ENCODE measurements around the gene ZBTB39.
A peak's percentile ranks its signal among the peaks of the same experiment; 100 is the strongest.
"Not testable (repeated sequence)": the region's sequence is repeated elsewhere in the genome, so short reads cannot be mapped to it uniquely, and the experiment has no call there.

The ZBTB39 gene

GRCh38 chr12:57031138-57031725 lies 24.9 kb upstream of the ZBTB39 start:
- DNase-seq: no peak

GRCh38 chr12:57029457-57029856 lies 23.1 kb upstream of the ZBTB39 start:
- DNase-seq: no peak

GRCh38 chr12:57027805-57028153 lies 21.4 kb upstream of the ZBTB39 start:
- no peak for DNase-seq

GRCh38 chr12:57027011-57027804 lies 20.9 kb upstream of the ZBTB39 start:
- DNase-seq: no peak

GRCh38 chr12:57025196-57025595 lies 18.9 kb upstream of the ZBTB39 start:
- DNase-seq: no peak

GRCh38 chr12:57022324-57022723 lies 16.0 kb upstream of the ZBTB39 start:
- not testable (repeated sequence) for DNase-seq

GRCh38 chr12:57019983-57020719 lies 13.8 kb upstream of the ZBTB39 start:
- no peak for DNase-seq

- no peak for DNase-seq
Observed at GRCh38 chr12:57018906-57019305, 12.6 kb upstream of the ZBTB39 start.

- DNase-seq: not testable (repeated sequence)
Observed at GRCh38 chr12:57018353-57018752, 12.0 kb upstream of the ZBTB39 start.

- no peak for DNase-seq
Observed at GRCh38 chr12:57016348-57016747, 10.0 kb upstream of the ZBTB39 start, which contains the start of gene TAC3. TSS of gene TAC3 (minus strand) at chr12:57016529. CDS start at chr12:57015797, 732 bp downstream.

GRCh38 chr12:57012600-57013465 lies 6.5 kb upstream of the ZBTB39 start:
- no peak for DNase-seq

GRCh38 chr12:57011438-57012424 lies 5.4 kb upstream of the ZBTB39 start:
- DNase-seq: no peak

- no peak for DNase-seq
Observed at GRCh38 chr12:57010627-57011247, 4.4 kb upstream of the ZBTB39 start.

GRCh38 chr12:57009949-57010626 lies 3.7 kb upstream of the ZBTB39 start:
- DNase-seq: no peak

- DNase-seq: peak; percentile 60
Observed at GRCh38 chr12:57008178-57008577, 1.8 kb upstream of the ZBTB39 start.

GRCh38 chr12:57006809-57007475 lies 596 bp upstream of the ZBTB39 start:
- DNase-seq: no peak

- no peak for DNase-seq
Observed at GRCh38 chr12:57004651-57005050, 1.7 kb downstream of the ZBTB39 start.

- DNase-seq: no peak
Observed at GRCh38 chr12:57003395-57003794, 3.0 kb downstream of the ZBTB39 start.

- DNase-seq: peak; percentile 44
Observed at GRCh38 chr12:57001448-57001906, 4.9 kb downstream of the ZBTB39 start.

All from fibroblast of skin of abdomen (primary cell).